RWPE2 (cell line): ENCODE data around the gene GNGT2.

ENCODE experiments used
- ATAC-seq: fragments of 200-7000 bp; cut with Tn5 transposase; 3 replicates; pipeline ENCODE4 v1.9.1; 2021; ENCODE audit warnings: low read depth
- DNase-seq: peaks from one replicate; pipeline ENCODE4 v3.0.0-alpha.2; 2020; ENCODE audit warnings: low spot score
- H3K27ac ChIP-seq: fragments of 450-650 bp; 2 replicates; pipeline ENCODE4 v1.5.1; 2017; ENCODE audit warnings: mild to moderate bottlenecking; ENCODE audit not compliant: poor library complexity, severe bottlenecking
- H3K27me3 ChIP-seq: fragments of 250-450 bp; sonication (Bioruptor Pico); 2 replicates; pipeline ENCODE4 v1.5.1; 2021; ENCODE audit warnings: mild to moderate bottlenecking, moderate library complexity; ENCODE audit not compliant: insufficient read depth, poor library complexity, severe bottlenecking
- H3K36me3 ChIP-seq: fragments of 250-450 bp; sonication (Bioruptor Pico); 2 replicates; pipeline ENCODE4 v1.5.1; 2020; ENCODE audit warnings: low read depth, mild to moderate bottlenecking, moderate library complexity
- H3K4me1 ChIP-seq: fragments of 250-450 bp; sonication (Bioruptor Pico); 2 replicates; pipeline ENCODE4 v1.5.1; 2021; ENCODE audit warnings: mild to moderate bottlenecking, moderate library complexity; ENCODE audit not compliant: insufficient read depth, poor library complexity, severe bottlenecking
- H3K4me3 ChIP-seq: fragments of 250-450 bp; sonication (Bioruptor Pico); 2 replicates; pipeline ENCODE4 v1.5.1; 2021; ENCODE audit warnings: mild to moderate bottlenecking, moderate library complexity; ENCODE audit not compliant: severe bottlenecking
- H3K9me3 ChIP-seq: fragments of 250-450 bp; sonication (Bioruptor Pico); 2 replicates; pipeline ENCODE4 v1.5.1; 2021; ENCODE audit warnings: mild to moderate bottlenecking, moderate library complexity; ENCODE audit not compliant: severe bottlenecking
- CTCF ChIP-seq: fragments of 450-650 bp; IDR thresholded peaks from one replicate; pipeline ENCODE4 v1.5.1; 2017; ENCODE audit warnings: mild to moderate bottlenecking, moderate library complexity; ENCODE audit not compliant: poor library complexity, severe bottlenecking

The GNGT2 gene

GRCh38 chr17:49198211-49198610 lies 12.2 kb downstream of the GNGT2 start:
- no peaks in the 10 kb centered on the region for H3K36me3 ChIP-seq
- ATAC-seq = no peak

GRCh38 chr17:49197346-49197998 lies 12.9 kb downstream of the GNGT2 start:
- Histone ChIP-seq H3K36me3 (no peaks in the 10 kb centered on the region), H3K27ac (no peak overlapping the region), H3K4me3 (no peak overlapping the region), H3K27me3 (no peaks in the 10 kb centered on the region), H3K4me1 (no peaks in the 10 kb centered on the region), H3K9me3 (no peaks in the 10 kb centered on the region)
- no peak for TF ChIP-seq CTCF
- DNase-seq (no peak), ATAC-seq (no peak)

More at GRCh38 chr17:49198211-49198610, 12.2 kb downstream of the GNGT2 start:
- H3K4me3 ChIP-seq = no peak overlapping the region
- H3K27ac ChIP-seq = no peak overlapping the region
- no peak for TF ChIP-seq CTCF
- no peaks in the 10 kb centered on the region for H3K4me1 ChIP-seq
- H3K9me3 ChIP-seq = no peaks in the 10 kb centered on the region
- DNase-seq = no peak
- no peaks in the 10 kb centered on the region for H3K27me3 ChIP-seq

GRCh38 chr17:49196520-49196919 lies 13.9 kb downstream of the GNGT2 start:
- no peak for TF ChIP-seq CTCF
- DNase-seq = no peak
- Histone ChIP-seq H3K4me3 (no peak overlapping the region), H3K36me3 (no peaks in the 10 kb centered on the region), H3K27me3 (no peaks in the 10 kb centered on the region), H3K9me3 (no peaks in the 10 kb centered on the region), H3K4me1 (no peaks in the 10 kb centered on the region), H3K27ac (no peak overlapping the region)
- ATAC-seq = no peak

GRCh38 chr17:49195751-49196150 lies 14.6 kb downstream of the GNGT2 start:
- H3K9me3 ChIP-seq = no peaks in the 10 kb centered on the region
- no peak for TF ChIP-seq CTCF
- no peak overlapping the region for H3K27ac ChIP-seq
- DNase-seq (no peak), ATAC-seq (no peak)
- no peaks in the 10 kb centered on the region for H3K36me3 ChIP-seq
- H3K4me1 ChIP-seq = no peaks in the 10 kb centered on the region
- H3K4me3 ChIP-seq = no peak overlapping the region
- H3K27me3 ChIP-seq = no peaks in the 10 kb centered on the region

DNA sequence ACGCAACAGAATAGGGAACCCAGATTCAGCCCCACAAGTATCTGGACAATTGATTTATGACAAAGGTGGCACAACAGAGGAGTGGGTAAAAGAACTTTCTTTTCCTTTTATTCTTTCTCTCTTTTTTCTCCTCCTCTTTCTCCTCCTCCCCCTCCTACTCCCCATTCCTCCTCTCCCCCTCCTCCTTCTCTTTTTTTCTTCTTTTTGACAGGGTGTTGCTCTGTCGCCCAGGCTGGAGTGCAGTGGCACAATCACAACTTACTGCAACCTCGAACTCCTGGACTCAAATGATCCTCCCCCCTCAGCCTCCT lies 16.1 kb downstream of the GNGT2 start:
- Histone ChIP-seq H3K9me3 (no peaks in the 10 kb centered on the region), H3K36me3 (no peaks in the 10 kb centered on the region), H3K4me3 (no peak overlapping the region), H3K27me3 (no peaks in the 10 kb centered on the region), H3K4me1 (no peaks in the 10 kb centered on the region), H3K27ac (no peak overlapping the region)
- ATAC-seq (no peak), DNase-seq (no peak)
- no peak for TF ChIP-seq CTCF
